Fibroblast of skin of left quadriceps (primary cell): ENCODE measurements around the gene TMPRSS12.
"Not testable (repeated sequence)": the region's sequence is repeated elsewhere in the genome, so short reads cannot be mapped to it uniquely, and the experiment has no call there.

Experiments
- DNase-seq, 2 experiments: peaks; one replicate each; pipeline ENCODE4 v3.0.0-alpha.2; 2013; ENCODE audit warnings: low read depth in 2 of 2

TMPRSS12 gene, protein sequence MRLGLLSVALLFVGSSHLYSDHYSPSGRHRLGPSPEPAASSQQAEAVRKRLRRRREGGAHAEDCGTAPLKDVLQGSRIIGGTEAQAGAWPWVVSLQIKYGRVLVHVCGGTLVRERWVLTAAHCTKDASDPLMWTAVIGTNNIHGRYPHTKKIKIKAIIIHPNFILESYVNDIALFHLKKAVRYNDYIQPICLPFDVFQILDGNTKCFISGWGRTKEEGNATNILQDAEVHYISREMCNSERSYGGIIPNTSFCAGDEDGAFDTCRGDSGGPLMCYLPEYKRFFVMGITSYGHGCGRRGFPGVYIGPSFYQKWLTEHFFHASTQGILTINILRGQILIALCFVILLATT

DNA sequence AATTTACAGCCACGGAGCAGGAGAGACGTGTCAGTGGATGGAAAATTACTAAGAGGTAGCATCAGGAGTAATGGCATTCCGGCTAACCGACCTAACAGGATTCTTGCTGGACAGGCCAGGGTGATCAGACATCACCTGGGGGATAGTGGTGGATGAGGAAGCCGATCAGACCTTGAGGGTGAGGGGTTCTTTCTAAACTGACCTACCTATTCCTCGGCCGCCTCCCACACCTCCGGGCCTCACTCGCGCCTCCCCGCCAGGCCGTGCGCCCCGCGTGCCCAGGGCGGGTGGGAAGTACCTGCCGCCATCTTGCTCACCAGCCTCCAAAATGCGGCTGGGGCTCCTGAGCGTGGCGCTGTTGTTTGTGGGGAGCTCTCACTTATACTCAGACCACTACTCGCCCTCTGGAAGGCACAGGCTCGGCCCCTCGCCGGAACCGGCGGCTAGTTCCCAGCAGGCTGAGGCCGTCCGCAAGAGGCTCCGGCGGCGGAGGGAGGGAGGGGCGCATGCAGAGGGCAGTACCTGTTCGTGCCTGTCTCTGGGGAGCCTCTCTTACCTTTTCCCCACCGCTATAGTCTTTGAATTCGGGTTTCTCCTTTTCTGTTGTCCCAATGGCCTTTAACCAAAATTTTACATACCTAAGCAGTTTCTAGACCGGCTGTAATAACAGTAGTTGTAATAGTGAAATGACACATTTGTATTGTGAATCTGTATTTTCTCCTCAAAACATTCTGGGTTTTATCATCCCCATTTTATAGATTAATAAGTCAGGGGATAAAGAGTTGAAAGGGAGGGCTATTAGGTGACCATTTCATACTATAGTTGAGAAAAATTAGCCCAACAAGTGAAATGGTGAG, at the start of gene TMPRSS12:
TMPRSS12 (plus strand) TSS at position 290 of the 857 bp plus-strand sequence; CDS start at position 329, 39 bp downstream.
- DNase-seq = no peak

DNA sequence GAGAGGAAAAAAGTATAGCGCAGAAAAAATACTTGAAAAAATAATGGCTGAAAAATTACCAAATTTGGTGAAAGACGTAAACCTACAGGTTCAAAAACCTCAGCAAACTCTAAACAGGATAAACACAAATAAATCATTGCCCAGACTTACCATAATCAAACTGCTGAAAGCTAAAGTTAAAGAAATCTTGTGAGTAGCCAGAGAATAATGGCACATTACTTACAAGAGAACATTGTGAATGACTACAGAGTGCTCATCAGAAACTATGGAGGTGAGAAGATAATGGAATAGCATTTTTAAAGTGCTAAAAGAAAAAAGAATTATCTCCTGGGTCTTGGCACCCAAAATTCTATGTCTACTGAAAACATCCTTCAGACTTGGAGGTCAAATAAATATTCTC, 42.8 kb upstream of the TMPRSS12 start:
- DNase-seq = no peak

DNA sequence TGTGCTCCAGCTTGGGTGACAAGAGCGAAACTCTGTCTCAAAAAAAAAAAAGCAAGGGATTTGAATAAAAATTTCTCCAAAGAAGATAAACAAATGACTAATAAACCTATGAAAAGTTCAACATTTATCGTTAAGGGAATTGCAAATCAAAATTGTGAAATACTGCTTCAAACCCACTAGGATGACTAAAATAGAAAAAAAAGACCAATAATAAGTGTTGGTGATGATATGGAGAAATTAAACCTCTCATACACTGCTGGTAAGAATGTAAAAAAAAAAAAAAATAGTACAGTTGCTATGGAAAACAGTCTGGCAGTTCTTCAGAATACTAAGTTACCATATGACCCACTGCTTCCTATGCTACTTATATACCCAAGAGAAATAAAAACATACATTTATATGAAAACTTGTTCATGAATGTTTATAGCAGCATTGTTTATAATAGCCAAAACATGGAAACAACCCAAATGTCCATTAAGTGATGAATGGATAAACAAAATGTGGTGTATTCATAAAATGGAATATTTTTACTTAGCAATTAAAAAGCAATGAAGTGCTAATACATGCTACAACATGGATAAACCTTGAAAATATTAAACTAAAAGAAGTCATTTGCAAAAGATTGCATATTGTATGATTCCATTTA, 39.4 kb upstream of the TMPRSS12 start:
- no peak for DNase-seq

DNA sequence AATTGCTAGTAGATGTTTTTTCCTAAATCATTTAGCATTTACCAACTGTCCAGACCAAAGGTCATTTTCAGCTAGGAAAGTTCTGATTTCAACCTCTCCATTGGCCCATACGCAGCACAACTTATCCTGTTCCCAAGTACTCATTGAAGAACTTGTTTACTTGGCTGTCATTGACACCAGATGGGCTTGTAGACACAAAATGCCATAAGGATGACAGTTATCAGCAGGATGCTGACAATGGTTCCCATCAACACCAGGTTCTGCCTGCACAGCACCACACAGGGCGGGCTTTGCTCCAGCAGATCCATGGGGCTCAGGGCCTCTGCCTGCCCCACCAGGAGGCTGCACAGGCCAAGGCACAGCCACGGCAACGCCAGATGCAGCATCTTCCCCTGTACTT, 36.5 kb upstream of the TMPRSS12 start:
- DNase-seq = no peak

DNA sequence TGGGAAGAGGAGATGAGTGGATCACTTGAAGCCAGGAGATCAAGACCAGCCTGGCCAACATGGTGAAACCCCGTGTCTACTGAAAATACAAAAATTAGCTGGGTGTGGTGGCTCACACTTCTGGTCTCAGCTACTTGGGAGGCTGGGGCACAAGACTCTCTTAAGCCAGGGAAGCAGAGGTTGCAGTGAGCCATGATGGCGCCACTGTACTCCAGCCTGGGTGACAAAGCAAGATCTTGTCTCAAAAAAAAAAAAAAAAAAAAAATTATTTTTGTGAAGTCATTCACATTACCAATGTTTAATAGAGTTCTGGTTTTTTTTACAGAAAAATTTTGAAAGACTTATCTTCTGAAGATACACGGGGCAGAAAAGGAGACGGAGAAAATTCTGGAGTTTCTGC, 33.6 kb upstream of the TMPRSS12 start:
- not testable (repeated sequence) for DNase-seq

DNA sequence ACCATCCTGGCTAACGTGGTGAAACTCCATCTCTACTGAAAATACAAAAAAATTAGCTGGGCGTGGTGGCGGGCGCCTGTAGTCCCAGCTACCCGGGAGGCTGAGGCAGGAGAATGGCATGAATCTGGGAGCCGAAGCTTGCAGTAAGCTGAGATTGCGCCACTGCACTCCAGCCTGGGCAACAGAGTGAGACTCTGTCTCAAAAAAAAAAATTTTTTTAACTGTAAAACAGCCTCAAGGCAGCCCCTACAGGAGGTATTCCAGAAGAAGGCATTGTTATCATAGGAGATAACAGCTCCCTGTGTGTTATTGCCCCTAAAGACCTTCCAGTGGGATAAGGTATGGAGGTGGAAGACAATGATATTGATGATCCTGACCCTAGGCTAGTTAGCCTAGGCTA, 27.8 kb upstream of the TMPRSS12 start:
- not testable (repeated sequence) for DNase-seq

DNA sequence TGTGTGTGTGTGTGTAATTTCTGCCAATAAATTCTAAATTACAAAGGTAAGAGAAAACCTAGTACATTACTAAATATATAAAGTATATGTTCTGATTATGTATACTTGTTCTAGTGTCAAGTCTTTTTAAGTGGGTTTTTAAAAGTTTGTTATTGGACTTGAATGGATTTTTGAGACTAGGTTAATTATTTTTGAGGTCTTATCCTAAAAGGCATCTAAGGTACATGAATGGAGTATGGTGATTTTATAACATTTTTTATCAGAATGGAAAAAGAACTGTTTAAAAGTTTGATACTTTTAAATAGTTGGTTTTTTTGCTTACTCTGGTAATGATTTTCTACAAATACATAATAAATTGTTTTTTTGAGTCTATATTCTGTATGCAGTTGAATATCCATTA, 22.5 kb upstream of the TMPRSS12 start:
- no peak for DNase-seq

DNA sequence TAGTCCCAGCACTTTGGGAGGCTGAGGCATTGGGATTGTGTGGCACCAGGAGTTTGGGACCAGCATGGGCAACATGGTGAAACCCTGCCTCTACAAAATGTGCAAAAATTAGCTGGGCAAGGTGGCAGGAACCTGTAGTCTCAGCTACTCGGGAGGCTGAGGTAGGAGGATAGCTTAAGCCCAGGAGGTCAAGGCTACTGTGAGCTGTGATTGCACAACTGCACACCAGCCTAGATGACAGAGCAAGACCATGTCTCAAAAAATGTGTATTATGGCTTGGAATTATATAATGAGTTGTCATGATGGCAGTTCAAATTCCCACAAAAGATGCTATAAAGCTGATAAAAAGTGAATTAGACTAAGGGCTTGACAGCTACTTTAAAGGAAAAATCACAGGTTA, 20.6 kb upstream of the TMPRSS12 start:
- DNase-seq = no peak

DNA sequence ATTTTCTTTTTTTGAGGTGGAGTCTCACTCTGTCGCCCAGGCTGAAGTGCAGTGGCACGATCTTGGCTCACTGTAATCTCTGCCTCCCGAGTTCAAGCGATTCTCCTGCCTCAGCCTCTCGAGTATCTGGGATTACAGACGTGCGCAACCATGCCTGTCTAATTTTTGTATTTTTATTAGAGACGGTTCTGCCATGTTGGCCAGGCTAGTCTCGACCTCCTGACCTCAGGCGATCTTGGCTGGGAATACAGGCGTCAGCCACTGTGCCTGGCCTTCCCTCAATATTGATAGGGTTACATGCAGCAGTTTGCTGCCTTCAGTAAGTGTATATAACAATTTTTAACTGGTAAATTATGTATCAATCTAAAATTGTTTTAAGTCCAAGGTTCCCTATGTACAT, 19.0 kb upstream of the TMPRSS12 start:
- not testable (repeated sequence) for DNase-seq

DNA sequence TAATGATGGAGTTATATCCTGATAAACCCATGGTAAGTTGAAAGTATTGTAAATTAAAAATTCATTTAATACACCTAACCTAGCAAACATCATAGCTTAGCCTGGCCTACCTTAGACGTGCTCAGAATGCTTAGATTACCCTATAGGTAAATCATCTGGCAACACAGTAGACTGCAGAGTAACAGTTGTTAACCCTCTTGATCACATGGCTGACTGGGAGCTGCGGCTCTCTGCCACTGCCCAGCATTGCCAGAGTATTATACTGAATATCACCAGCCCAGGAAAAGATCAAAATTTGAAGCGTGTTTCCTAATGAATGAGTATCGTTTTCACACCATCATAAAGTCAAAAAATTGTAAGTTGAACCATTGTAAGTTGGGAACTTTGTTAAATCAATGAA, 17.8 kb upstream of the TMPRSS12 start:
- no peak for DNase-seq

DNA sequence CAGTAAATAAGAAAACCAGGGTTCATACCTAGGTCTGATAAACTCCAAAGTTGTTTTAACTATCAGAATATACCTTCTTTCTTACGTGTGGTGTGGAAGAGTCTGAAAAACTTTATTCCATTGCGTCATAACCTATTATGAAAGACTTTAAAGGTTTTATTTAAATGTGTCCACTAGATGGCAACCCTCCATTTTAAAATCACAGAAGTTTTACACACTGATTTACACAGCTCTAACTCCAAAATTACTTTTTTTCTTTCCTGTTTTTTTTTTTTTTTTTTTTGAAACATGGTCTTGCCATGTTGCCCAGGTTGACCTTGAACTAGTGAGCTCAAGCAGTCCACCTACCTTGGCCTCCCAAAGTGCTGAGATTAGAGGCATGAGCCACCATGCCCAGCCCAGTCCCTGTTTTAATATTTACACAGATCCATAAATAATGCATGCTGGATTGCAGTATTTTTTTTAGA, 17.3 kb upstream of the TMPRSS12 start:
- peak; percentile 53 to 55 for DNase-seq

DNA sequence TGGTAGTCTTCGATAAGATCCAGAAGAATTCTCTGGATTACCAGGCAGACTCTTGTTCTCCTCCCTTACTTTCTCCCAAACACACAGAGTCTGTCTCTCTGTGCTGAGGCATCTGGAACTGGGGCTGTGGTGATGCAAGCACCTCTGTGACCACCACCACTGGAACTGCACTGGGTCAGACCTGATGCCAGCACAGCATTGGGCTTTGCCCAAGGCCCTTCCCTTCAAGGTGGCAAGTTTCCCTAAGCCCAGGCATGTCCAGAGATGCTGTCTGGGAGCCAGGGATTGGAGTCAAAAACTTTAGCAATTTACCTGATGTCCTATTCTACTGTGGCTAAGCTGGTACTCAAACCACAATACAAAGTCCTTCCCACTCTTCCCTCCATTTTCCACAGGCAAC, 14.6 kb upstream of the TMPRSS12 start:
- no peak for DNase-seq

DNA sequence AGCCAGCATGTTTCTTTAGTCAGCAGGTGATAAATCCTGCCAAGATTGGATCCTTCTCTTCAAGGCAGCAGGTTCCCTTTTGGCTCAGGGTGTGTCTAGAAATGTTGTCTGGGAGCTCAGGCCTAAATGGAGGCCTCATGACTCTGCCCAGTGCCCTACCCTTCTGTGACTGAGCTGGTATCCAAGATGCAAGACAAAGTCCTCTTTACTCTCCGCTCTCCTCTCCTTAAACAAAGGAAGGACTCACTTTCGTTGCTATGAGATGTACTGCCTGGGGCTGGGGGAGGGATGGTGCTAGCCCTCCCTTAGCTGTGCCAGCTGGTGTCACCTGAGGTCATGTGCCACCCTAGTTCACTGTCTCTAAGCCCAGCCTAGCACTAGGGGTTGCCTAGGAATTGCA, 13.8 kb upstream of the TMPRSS12 start:
- DNase-seq = no peak

DNA sequence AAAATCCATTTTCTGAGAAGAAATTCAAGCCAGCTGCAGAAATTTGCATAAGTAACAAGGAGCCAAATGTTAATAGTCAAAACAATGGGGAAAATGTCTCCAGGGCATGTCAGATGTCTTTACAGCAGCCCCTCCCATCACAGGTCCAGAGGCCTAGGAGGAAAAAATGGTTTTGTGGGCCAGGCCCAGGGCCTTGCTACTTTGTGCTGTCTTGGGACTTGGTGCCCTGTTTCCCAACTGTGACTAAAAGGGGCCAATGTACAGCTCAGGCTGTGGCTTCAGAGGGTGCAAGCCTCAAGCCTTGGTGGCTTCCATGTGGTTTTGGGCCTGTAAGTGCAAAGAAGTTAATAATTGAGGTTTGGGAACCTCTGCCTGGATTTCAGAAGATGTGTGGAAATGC, 8.9 kb upstream of the TMPRSS12 start:
- DNase-seq = not testable (repeated sequence)

DNA sequence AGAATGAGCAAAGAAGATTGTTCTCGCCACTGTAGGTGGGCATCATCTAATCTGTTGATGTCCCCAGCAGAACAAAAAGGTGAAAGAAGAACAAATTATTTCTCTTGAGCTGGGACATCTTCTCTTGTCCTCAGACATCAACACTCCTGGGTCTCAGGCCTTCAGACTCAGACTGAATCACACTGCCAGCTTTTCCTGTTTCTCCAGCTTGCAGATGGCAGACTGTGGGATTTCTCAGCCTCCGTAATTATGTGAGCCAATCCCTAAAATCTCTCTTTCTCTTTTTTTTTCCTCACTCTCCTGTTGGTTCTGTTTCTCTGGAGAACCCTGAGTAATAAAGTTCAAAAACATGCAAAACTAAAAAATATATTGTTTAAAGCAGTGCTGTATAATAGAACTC, 3.7 kb upstream of the TMPRSS12 start:
- DNase-seq = no peak

DNA sequence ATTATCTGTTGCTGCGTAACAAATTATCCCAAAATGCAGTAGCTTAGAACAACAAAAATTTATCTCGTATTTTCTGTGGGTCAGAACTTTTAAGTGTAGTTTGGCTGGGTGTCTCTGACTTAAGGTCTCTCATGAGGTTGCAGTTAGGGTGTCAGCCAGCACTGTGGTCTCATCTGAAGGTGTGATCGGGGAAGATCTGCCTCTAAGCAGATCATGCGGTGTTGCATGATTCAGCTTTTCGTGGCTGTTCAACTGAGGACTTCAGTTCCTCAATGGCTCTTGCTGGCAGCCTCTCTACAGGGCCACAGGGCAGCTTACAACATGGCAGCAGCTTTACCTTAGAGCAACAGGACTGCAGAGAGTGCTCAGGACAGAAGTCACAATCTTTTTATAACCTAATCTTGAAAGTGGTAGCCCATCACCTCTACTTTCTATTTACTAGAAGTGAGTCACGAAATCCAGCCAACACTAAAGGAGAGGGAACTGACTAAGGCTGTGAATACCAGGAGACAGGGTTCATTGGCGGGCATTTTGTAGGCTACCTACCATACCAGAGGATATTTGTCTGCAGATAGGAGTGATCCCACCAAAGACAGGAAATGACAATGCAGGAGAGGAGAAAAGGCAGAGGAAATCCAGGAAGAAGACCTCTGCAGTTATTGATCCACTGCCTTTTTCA, 1.8 kb upstream of the TMPRSS12 start:
- no peak for DNase-seq

DNA sequence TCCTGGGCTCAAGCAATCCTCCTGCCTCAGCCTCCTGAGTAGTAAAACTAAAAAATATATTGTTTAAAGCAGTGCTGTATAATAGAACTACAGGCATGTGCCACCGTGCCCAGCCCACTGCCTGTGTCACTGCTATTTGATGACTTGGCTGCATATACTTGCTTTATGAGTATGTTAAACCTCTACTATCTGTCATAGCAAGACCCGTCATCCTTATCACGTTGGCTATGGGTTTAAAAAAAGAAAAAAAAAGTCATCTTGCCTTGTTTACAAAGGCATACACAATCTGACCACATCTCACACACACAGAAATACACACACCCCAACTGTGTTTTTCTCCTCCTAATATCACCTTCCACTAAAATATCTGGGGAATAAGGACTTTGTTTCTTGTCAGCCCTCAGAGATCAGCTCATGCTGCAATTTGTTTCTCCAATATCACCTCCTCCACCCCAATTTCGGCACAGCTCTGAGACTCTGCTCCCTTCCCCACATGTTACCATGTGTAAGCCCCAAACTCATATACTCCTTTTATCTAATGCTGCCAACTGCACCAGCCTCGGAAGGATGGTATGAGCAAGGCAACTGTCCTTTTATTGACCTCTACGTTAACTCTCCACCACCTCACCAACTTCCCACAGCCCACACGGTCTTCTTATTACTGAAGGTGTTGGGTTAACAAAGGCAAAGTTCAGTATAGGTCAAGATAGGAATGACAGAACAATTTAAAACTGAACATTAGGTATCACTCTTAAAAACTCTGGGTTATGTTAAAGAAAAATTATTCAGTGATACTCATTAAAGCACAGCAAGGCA, 802 bp upstream of the TMPRSS12 start:
- no peak for DNase-seq

DNA sequence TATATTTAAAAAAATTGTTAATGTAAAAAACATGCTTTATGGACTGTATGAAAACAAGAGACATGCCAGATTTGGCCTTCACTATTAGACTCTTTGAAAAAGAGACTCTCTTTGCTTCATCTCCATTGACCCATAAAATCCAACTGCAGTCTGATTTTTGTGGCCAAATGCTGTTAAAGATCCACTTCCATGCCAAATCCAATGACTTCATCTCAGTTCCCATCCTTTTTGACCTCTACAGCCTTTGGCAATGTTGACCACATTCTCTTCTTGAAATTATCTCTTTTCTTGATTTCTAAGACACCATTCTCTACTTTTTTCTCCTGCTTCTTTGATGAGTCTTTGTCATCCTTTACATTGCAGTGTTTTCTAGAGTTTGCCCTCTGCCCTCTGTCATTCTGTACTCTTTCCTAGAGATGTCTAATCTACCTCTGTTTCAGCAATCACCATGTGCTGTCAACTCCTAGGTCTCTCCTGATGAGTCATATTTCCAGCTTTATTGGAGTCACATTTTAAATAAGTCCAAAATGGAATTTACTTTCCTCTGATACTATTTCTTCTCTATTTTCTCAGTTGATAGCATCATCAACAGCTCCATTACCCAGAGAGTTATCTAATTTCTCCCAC, 2.4 kb downstream of the TMPRSS12 start:
- DNase-seq = no peak

DNA sequence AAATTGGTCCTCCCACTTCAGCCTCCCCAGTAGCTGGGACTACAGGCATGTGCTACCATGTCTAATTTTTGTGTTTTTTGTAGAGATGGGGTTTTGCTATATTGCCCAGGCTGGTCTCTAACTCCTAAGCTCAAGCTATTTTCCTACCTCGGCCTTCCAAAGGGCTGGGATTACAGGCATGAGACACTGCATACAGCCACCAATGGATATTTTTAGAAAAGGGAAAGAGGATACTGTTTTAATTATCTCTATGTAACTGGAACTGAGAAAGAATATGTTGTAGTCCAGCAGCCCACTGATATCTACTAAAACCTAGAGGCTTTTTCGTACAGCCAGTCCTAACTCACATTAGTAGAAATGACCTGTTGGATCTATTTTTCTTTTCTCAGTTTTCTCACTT, 6.2 kb downstream of the TMPRSS12 start:
- DNase-seq = no peak

DNA sequence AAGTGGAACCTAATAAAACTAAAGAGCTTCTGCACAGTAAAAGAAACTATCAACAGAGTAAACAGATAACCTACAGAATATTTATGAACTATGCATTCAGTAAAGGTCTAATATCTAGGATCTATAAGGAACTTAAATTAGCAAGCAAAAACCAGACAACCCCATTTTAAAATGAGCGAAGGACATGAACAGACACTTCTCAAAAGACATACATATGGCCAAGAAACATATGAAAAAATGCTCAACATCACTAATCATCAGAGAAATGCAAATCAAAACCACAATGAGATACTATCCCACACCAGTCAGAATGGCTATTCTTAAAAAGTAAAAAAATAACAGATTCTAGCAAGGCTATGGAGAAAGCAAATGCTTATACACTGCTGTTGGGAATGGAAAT, 12.5 kb downstream of the TMPRSS12 start:
- not testable (repeated sequence) for DNase-seq
